WI38 (cell line): Measurements from ENCODE around the gene ZNRF1.

Source experiments
- H3K4me3 ChIP-seq: 2 replicates; pipeline ENCODE4 v1.5.1; 2011; ENCODE audit warnings: low read depth, mild to moderate bottlenecking, control low read depth, low read length
- CTCF ChIP-seq: IDR thresholded peaks from 2 replicates; pipeline ENCODE4 v1.5.1; 2012; ENCODE audit warnings: low read depth, mild to moderate bottlenecking, control low read depth, low read length

Gene ZNRF1

GRCh38 chr16:75108792-75109731 is 110.2 kb downstream of the ZNRF1 start:
- no peak for TF ChIP-seq CTCF
- no peak overlapping the region for H3K4me3 ChIP-seq

- no peak for TF ChIP-seq CTCF
- H3K4me3 ChIP-seq, result no peak overlapping the region
Observed at GRCh38 chr16:75109732-75110243, 111.0 kb downstream of the ZNRF1 start.

GRCh38 chr16:75110637-75111513 is 112.1 kb downstream of the ZNRF1 start:
- peak overlapping the region; percentile 33 for H3K4me3 ChIP-seq
- TF ChIP-seq CTCF, result peak; percentile 91

GRCh38 chr16:75111514-75111940 is 112.7 kb downstream of the ZNRF1 start:
- no peak for TF ChIP-seq CTCF
- no peak overlapping the region for H3K4me3 ChIP-seq

- no peak overlapping the region for H3K4me3 ChIP-seq
Observed at GRCh38 chr16:75111961-75112733, 113.3 kb downstream of the ZNRF1 start.

More at GRCh38 chr16:75111961-75112733, 113.3 kb downstream of the ZNRF1 start:
- TF ChIP-seq CTCF, result no peak
